ENCODE results near the gene ZNF438.

DNA sequence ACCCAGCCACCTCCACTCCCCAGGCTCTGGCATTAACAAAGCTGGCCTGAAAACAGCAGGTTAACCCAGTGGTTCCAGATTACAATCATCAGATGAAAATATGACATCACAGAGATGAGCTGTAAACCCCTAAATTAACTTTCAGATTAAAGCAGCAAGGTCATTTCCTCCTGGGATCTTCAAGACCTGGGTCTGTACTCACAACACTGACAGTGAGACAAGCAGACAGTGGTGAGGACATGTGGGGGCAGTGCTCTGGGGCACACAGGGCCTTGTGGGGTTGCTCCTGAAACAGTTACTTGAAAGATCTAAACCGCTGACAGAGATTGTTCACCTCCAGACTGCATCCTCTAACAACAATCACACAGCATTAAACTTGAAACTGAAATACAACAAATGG, 134.1 kb downstream of the ZNF438 start:
- TF ChIP-seq, protein P1, sequence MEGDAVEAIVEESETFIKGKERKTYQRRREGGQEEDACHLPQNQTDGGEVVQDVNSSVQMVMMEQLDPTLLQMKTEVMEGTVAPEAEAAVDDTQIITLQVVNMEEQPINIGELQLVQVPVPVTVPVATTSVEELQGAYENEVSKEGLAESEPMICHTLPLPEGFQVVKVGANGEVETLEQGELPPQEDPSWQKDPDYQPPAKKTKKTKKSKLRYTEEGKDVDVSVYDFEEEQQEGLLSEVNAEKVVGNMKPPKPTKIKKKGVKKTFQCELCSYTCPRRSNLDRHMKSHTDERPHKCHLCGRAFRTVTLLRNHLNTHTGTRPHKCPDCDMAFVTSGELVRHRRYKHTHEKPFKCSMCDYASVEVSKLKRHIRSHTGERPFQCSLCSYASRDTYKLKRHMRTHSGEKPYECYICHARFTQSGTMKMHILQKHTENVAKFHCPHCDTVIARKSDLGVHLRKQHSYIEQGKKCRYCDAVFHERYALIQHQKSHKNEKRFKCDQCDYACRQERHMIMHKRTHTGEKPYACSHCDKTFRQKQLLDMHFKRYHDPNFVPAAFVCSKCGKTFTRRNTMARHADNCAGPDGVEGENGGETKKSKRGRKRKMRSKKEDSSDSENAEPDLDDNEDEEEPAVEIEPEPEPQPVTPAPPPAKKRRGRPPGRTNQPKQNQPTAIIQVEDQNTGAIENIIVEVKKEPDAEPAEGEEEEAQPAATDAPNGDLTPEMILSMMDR (IDR thresholded peaks at IDR 0.05; ENCODE audit: borderline replicate concordance, extremely low read depth, low read length, poor library complexity, severe bottlenecking): no peak
- no peak for TF ChIP-seq EZH2 (IDR thresholded peaks at IDR 0.05; ENCODE audit: borderline replicate concordance, low read depth, low read length, severe bottlenecking)
